Kidney epithelial cell (primary cell): ENCODE results near the gene SYCN. TPM values are rescaled to one million over a fixed set of nuclear protein-coding genes. Genes with fewer than 3 reads are reported as not detected.
A peak's percentile ranks its signal among the peaks of the same experiment; 100 is the strongest.

ENCODE experiments used
- DNase-seq: peaks from one replicate; pipeline ENCODE4 v3.0.0-alpha.2; 2010; ENCODE audit warnings: low read depth
- H3K27me3 ChIP-seq: 2 replicates; pipeline ENCODE4 v1.6.0; 2011; ENCODE audit warnings: low read length; ENCODE audit not compliant: control insufficient read depth, insufficient read depth
- H3K36me3 ChIP-seq: 2 replicates; pipeline ENCODE4 v1.5.1; 2011; ENCODE audit warnings: low read length; ENCODE audit not compliant: control insufficient read depth, insufficient read depth
- H3K4me3 ChIP-seq: 2 replicates; pipeline ENCODE4 v1.5.1; 2011; ENCODE audit warnings: low read depth, mild to moderate bottlenecking, control low read depth, low read length
- CTCF ChIP-seq: IDR thresholded peaks from 2 replicates; pipeline ENCODE4 v1.5.1; 2011; ENCODE audit warnings: mild to moderate bottlenecking, moderate library complexity, low read length, control low read depth, inconsistent platforms; ENCODE audit not compliant: insufficient read depth, poor library complexity, severe bottlenecking
- total RNA-seq: library from RNA; depleted of rRNA; stranded (reverse); fragments of >200 nt; gene quantifications from 2 replicates; pipeline ENCODE4 v1.2.3, GENCODE V29; 2015

SYCN gene
- total RNA-seq, 1 donor from 2014 or later, result not detected

GRCh38 chr19:39212375-39212742 is 8.3 kb upstream of the SYCN start:
- H3K27me3 ChIP-seq, result peaks cover 4% of the 10 kb centered on the region
- H3K36me3 ChIP-seq, result no peaks in the 10 kb centered on the region
- TF ChIP-seq CTCF, result peak; percentile 33
- DNase-seq, result no peak
- no peak overlapping the region for H3K4me3 ChIP-seq

DNA sequence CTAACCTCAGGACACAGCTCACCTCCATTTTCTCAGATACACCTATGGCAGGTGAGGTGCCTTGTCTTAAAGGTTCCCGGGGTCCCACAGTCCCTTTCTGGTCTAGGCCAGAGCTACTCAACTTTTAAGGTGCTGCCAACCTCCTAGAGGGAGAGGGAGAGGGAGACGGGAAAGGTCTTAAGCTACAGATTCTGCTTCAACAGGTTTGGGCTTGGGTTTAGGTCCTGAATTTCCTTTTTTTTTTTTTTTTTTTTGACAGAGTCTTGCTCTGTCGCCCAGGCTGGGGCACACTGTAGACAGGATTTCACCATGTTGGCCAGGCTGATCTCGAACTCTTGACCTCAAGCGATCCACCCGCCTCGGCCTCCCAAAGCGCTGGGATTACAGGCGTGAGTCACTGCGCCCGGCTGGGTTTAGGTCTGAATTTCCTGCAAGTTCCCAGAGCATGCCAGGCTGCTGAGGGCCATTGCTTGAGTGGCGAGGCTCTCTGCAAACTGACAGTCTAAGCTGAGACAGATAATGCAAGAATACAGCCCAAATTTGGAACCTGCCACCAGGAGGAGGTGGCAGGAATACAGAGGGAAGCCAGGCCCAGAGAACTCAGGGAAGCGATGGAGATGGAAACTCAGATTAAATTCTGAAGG is 7.8 kb upstream of the SYCN start:
- Histone ChIP-seq H3K4me3 (no peak overlapping the region), H3K27me3 (peaks cover 4% of the 10 kb centered on the region), H3K36me3 (no peaks in the 10 kb centered on the region)
- DNase-seq, result no peak
- no peak for TF ChIP-seq CTCF

GRCh38 chr19:39209196-39209595 is 5.1 kb upstream of the SYCN start:
- Histone ChIP-seq H3K4me3 (no peak overlapping the region), H3K27me3 (peaks cover 14% of the 10 kb centered on the region), H3K36me3 (no peaks in the 10 kb centered on the region)
- no peak for DNase-seq
- TF ChIP-seq CTCF, result no peak

GRCh38 chr19:39208175-39208795 is 4.2 kb upstream of the SYCN start:
- DNase-seq, result no peak
- Histone ChIP-seq H3K27me3 (peaks cover 23% of the 10 kb centered on the region), H3K36me3 (no peaks in the 10 kb centered on the region), H3K4me3 (no peak overlapping the region)
- no peak for TF ChIP-seq CTCF

- Histone ChIP-seq H3K36me3 (no peaks in the 10 kb centered on the region), H3K4me3 (no peak overlapping the region), H3K27me3 (peaks cover 32% of the 10 kb centered on the region)
- no peak for DNase-seq
- no peak for TF ChIP-seq CTCF
These were observed 3.3 kb upstream of the SYCN start for GRCh38 chr19:39207293-39207836.
